NCI-H748 (cell line): Measurements from ENCODE around the gene AURKAIP1.

Experiments
- DNase-seq: peaks from one replicate; lab custom pipeline; 2025; ENCODE audit not compliant: unreplicated experiment; lab: John Stamatoyannopoulos, UW

AURKAIP1 gene

GRCh38 chr1:1348420-1349255, 26.4 kb downstream of the AURKAIP1 start:
- peak; percentile 31 for DNase-seq

- DNase-seq, result no peak
Measured at GRCh38 chr1:1347663-1348419, 27.2 kb downstream of the AURKAIP1 start.

- no peak for DNase-seq
Measured at GRCh38 chr1:1347026-1347595, 27.9 kb downstream of the AURKAIP1 start.

GRCh38 chr1:1346501-1346890, 28.5 kb downstream of the AURKAIP1 start:
- no peak for DNase-seq

- DNase-seq, result no peak
Measured at GRCh38 chr1:1345860-1346500, 29.0 kb downstream of the AURKAIP1 start.

GRCh38 chr1:1345384-1345783, 29.6 kb downstream of the AURKAIP1 start:
- DNase-seq, result no peak

- DNase-seq, result no peak
Measured at GRCh38 chr1:1344655-1345361, 30.2 kb downstream of the AURKAIP1 start.

GRCh38 chr1:1343811-1344421, 31.1 kb downstream of the AURKAIP1 start:
- no peak for DNase-seq

GRCh38 chr1:1342584-1343115, 32.4 kb downstream of the AURKAIP1 start:
- no peak for DNase-seq

- DNase-seq, result no peak
Measured at GRCh38 chr1:1342061-1342562, 32.9 kb downstream of the AURKAIP1 start.

- DNase-seq, result no peak
Measured at GRCh38 chr1:1341549-1342021, 33.4 kb downstream of the AURKAIP1 start.

GRCh38 chr1:1340791-1341548, 34.0 kb downstream of the AURKAIP1 start:
- DNase-seq, result no peak

GRCh38 chr1:1340185-1340584, 34.8 kb downstream of the AURKAIP1 start:
- no peak for DNase-seq

GRCh38 chr1:1338278-1338677, 36.7 kb downstream of the AURKAIP1 start:
- DNase-seq, result no peak

GRCh38 chr1:1337793-1338147, 37.2 kb downstream of the AURKAIP1 start:
- no peak for DNase-seq

GRCh38 chr1:1336931-1337792, 37.8 kb downstream of the AURKAIP1 start:
- no peak for DNase-seq

GRCh38 chr1:1336446-1336845, 38.6 kb downstream of the AURKAIP1 start:
- no peak for DNase-seq

GRCh38 chr1:1335792-1336248, 39.2 kb downstream of the AURKAIP1 start:
- no peak for DNase-seq
